Nephron progenitor cell (in vitro differentiated cells): ENCODE measurements around the gene HOXB9.

Source experiments
- DNase-seq: peaks from one replicate; pipeline ENCODE4 v3.0.0; 2021
- H3K27ac Mint-ChIP-seq: 2 replicates; pipeline ENCODE4 v1.8.0; 2021; ENCODE audit warnings: mild to moderate bottlenecking, moderate library complexity, mixed read lengths
- H3K27me3 Mint-ChIP-seq: 2 replicates; pipeline ENCODE4 v1.8.0; 2021; ENCODE audit warnings: mild to moderate bottlenecking, low read depth, mixed read lengths; ENCODE audit not compliant: poor library complexity
- H3K36me3 Mint-ChIP-seq: 2 replicates; pipeline ENCODE4 v1.8.0; 2021; ENCODE audit warnings: low read depth, mixed read lengths
- H3K4me1 Mint-ChIP-seq: 2 replicates; pipeline ENCODE4 v1.8.0; 2021; ENCODE audit warnings: mixed read lengths
- H3K4me3 Mint-ChIP-seq: 2 replicates; pipeline ENCODE4 v1.8.0; 2021; ENCODE audit warnings: mild to moderate bottlenecking, moderate library complexity, mixed read lengths
- H3K9me3 Mint-ChIP-seq: 2 replicates; pipeline ENCODE4 v1.8.0; 2021; ENCODE audit warnings: mild to moderate bottlenecking, moderate library complexity, mixed read lengths
- TF ChIP-seq, protein P1 (sequence below): fragments of 200-600 bp; sonication (generic); IDR thresholded peaks from 2 replicates; pipeline ENCODE4 v1.5.0; 2021; ENCODE audit warnings: antibody characterized with exemption

Gene HOXB9

GRCh38 chr17:48593840-48594537 is 32.2 kb downstream of the HOXB9 start:
- H3K27ac Mint-ChIP-seq = peak overlapping the region; percentile 99
- peaks cover 26% of the 10 kb centered on the region for H3K27me3 Mint-ChIP-seq
- H3K4me3 Mint-ChIP-seq = peak overlapping the region; percentile 99
- peak; percentile 94 for DNase-seq
- TF ChIP-seq, protein P1, sequence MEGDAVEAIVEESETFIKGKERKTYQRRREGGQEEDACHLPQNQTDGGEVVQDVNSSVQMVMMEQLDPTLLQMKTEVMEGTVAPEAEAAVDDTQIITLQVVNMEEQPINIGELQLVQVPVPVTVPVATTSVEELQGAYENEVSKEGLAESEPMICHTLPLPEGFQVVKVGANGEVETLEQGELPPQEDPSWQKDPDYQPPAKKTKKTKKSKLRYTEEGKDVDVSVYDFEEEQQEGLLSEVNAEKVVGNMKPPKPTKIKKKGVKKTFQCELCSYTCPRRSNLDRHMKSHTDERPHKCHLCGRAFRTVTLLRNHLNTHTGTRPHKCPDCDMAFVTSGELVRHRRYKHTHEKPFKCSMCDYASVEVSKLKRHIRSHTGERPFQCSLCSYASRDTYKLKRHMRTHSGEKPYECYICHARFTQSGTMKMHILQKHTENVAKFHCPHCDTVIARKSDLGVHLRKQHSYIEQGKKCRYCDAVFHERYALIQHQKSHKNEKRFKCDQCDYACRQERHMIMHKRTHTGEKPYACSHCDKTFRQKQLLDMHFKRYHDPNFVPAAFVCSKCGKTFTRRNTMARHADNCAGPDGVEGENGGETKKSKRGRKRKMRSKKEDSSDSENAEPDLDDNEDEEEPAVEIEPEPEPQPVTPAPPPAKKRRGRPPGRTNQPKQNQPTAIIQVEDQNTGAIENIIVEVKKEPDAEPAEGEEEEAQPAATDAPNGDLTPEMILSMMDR = peak; percentile 95
- peaks cover 99% of the 10 kb centered on the region for H3K36me3 Mint-ChIP-seq
- peaks cover 31% of the 10 kb centered on the region for H3K4me1 Mint-ChIP-seq
- peaks cover 4% of the 10 kb centered on the region for H3K9me3 Mint-ChIP-seq

GRCh38 chr17:48593126-48593829 is 32.9 kb downstream of the HOXB9 start, which contains the start of gene HOXB5:
TSS of gene HOXB5 (minus strand) at chr17:48593779. CDS start at chr17:48593682, 97 bp downstream.
- DNase-seq = peak; percentile 59
- peak within 1 kb of the TSS; percentile 99 for H3K4me3 Mint-ChIP-seq

GRCh38 chr17:48592577-48592976 is 33.6 kb downstream of the HOXB9 start:
- TF ChIP-seq, protein P1 = no peak
- H3K27me3 Mint-ChIP-seq = peaks cover 26% of the 10 kb centered on the region
- H3K36me3 Mint-ChIP-seq = peaks cover 99% of the 10 kb centered on the region
- H3K27ac Mint-ChIP-seq = peak overlapping the region; percentile 99
- H3K4me3 Mint-ChIP-seq = peak overlapping the region; percentile 99
- H3K4me1 Mint-ChIP-seq = peaks cover 20% of the 10 kb centered on the region
- peaks cover 4% of the 10 kb centered on the region for H3K9me3 Mint-ChIP-seq
- no peak for DNase-seq

More at GRCh38 chr17:48593126-48593829, 32.9 kb downstream of the HOXB9 start, which contains the start of gene HOXB5:
- peaks cover 99% of the 10 kb centered on the region for H3K36me3 Mint-ChIP-seq
- peaks cover 24% of the 10 kb centered on the region for H3K4me1 Mint-ChIP-seq
- peaks cover 30% of the 10 kb centered on the region for H3K27me3 Mint-ChIP-seq
- TF ChIP-seq, protein P1 = no peak
- H3K9me3 Mint-ChIP-seq = peaks cover 4% of the 10 kb centered on the region
- H3K27ac Mint-ChIP-seq = peak within 1 kb of the TSS; percentile 99

GRCh38 chr17:48592057-48592514 is 34.1 kb downstream of the HOXB9 start:
- H3K36me3 Mint-ChIP-seq = peaks cover 99% of the 10 kb centered on the region
- H3K27ac Mint-ChIP-seq = peak overlapping the region; percentile 100
- H3K4me3 Mint-ChIP-seq = peak overlapping the region; percentile 99
- peaks cover 4% of the 10 kb centered on the region for H3K9me3 Mint-ChIP-seq
- TF ChIP-seq, protein P1 = no peak
- DNase-seq = no peak
- H3K27me3 Mint-ChIP-seq = peaks cover 25% of the 10 kb centered on the region
- peaks cover 20% of the 10 kb centered on the region for H3K4me1 Mint-ChIP-seq

- Mint-ChIP-seq H3K27ac (peak overlapping the region; percentile 100), H3K9me3 (peaks cover 4% of the 10 kb centered on the region), H3K36me3 (peaks cover 99% of the 10 kb centered on the region), H3K4me1 (peaks cover 19% of the 10 kb centered on the region), H3K4me3 (peak overlapping the region; percentile 99), H3K27me3 (peaks cover 28% of the 10 kb centered on the region)
- no peak for DNase-seq
- TF ChIP-seq, protein P1 = no peak
Measured at GRCh38 chr17:48591255-48592056, 34.7 kb downstream of the HOXB9 start.
